ENCODE results near the gene XAB2. TPM values are rescaled to one million over a fixed set of nuclear protein-coding genes. Genes with fewer than 3 reads are reported as not detected.

The XAB2 gene
- total and polyA plus RNA-seq, 10 donors: 31.8 to 52.2 (median 42.7) TPM

DNA sequence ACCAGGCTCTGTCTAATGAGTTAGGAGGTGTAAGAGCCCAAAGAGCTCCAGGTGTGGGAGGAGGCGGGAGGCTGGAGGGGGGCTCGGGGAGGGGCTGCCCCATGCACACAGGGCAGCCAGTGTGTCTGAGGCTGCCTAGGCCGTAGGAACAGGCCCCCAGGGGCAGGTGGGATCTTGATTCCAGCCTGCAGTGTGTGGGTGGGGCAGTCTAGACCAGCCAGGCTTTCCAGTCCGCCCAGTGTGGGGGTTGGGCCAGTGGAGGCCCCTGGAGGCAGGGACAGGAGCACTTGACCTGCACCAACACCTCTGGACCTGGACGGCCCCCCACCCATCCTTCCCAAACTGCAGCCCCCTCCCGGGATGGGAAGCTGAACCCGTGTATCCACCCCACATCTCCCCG is 39.1 kb downstream of the XAB2 start:
- Histone ChIP-seq H3K4me1 (peaks cover 0 to 3% (median under 1%) of the 10 kb centered on the region in 6 donors), H3K27me3 (replicated peaks in 1 of 7) (peaks cover 0 to 68% (median 9%) of the 10 kb centered on the region in 7 donors), H3K9me3 (no peaks in the 10 kb centered on the region), H3K4me3 (no peak overlapping the region), H3K27ac (no peak overlapping the region), H3K36me3 (no peaks in the 10 kb centered on the region)
- TF ChIP-seq, protein P1, sequence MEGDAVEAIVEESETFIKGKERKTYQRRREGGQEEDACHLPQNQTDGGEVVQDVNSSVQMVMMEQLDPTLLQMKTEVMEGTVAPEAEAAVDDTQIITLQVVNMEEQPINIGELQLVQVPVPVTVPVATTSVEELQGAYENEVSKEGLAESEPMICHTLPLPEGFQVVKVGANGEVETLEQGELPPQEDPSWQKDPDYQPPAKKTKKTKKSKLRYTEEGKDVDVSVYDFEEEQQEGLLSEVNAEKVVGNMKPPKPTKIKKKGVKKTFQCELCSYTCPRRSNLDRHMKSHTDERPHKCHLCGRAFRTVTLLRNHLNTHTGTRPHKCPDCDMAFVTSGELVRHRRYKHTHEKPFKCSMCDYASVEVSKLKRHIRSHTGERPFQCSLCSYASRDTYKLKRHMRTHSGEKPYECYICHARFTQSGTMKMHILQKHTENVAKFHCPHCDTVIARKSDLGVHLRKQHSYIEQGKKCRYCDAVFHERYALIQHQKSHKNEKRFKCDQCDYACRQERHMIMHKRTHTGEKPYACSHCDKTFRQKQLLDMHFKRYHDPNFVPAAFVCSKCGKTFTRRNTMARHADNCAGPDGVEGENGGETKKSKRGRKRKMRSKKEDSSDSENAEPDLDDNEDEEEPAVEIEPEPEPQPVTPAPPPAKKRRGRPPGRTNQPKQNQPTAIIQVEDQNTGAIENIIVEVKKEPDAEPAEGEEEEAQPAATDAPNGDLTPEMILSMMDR (IDR thresholded peaks at IDR 0.05 in 8 of 11, conservative IDR thresholded peaks at IDR 0.05 in 3 of 11): no peak
- TF ChIP-seq POLR2AphosphoS5 (IDR thresholded peaks at IDR 0.05) (no peak), POLR2A (IDR thresholded peaks at IDR 0.05) (no peak)
- intact Hi-C loops (cut with DNase I; ENCODE audit: low total_unique reads): no loop called here
- WGBS, 5 donors: 61 to 74% (median 68%) methylated on average over 3 to 8 of the region's 8 CpGs
- no peak for DNase-seq

GRCh38 chr19:7589822-7590221 is 39.5 kb downstream of the XAB2 start:
- no peaks in the 10 kb centered on the region for H3K4me1 ChIP-seq
- DNase-seq: no peak
- H3K36me3 ChIP-seq: no peaks in the 10 kb centered on the region
- no peak for TF ChIP-seq POLR2A (IDR thresholded peaks at IDR 0.05)
- TF ChIP-seq, protein P1 (IDR thresholded peaks at IDR 0.05 in 8 of 11, conservative IDR thresholded peaks at IDR 0.05 in 3 of 11): no peak
- no peak for TF ChIP-seq POLR2AphosphoS5 (IDR thresholded peaks at IDR 0.05)
- intact Hi-C loops (cut with DNase I; ENCODE audit: low total_unique reads): no loop called here
- no peaks in the 10 kb centered on the region for H3K9me3 ChIP-seq
- H3K4me3 ChIP-seq: no peak overlapping the region
- peaks cover 0 to 64% (median 7%) of the 10 kb centered on the region in 7 donors for H3K27me3 ChIP-seq (replicated peaks in 1 of 7)
- no peak overlapping the region for H3K27ac ChIP-seq
- 79 to 96% (median 87%) methylated on average over 5 to 7 of the region's 7 CpGs for WGBS, 5 donors

GRCh38 chr19:7582446-7582845 is 46.9 kb downstream of the XAB2 start:
- intact Hi-C loops (cut with DNase I; ENCODE audit: low total_unique reads): no loop called here
- no peak for DNase-seq
- H3K27ac ChIP-seq: no peak overlapping the region
- TF ChIP-seq POLR2A (IDR thresholded peaks at IDR 0.05): no peak
- TF ChIP-seq POLR2AphosphoS5 (IDR thresholded peaks at IDR 0.05): no peak
- TF ChIP-seq, protein P1 (IDR thresholded peaks at IDR 0.05 in 8 of 11, conservative IDR thresholded peaks at IDR 0.05 in 3 of 11): no peak
- peaks cover 0 to 6% (median 0%) of the 10 kb centered on the region in 7 donors for H3K27me3 ChIP-seq (replicated peaks in 1 of 7)
- H3K4me3 ChIP-seq: no peak overlapping the region
- no peaks in the 10 kb centered on the region for H3K4me1 ChIP-seq
- H3K36me3 ChIP-seq: no peaks in the 10 kb centered on the region
- WGBS, 5 donors: 61 to 76% (median 70%) methylated on average over 11 of the region's 11 CpGs
- H3K9me3 ChIP-seq: no peaks in the 10 kb centered on the region

DNA sequence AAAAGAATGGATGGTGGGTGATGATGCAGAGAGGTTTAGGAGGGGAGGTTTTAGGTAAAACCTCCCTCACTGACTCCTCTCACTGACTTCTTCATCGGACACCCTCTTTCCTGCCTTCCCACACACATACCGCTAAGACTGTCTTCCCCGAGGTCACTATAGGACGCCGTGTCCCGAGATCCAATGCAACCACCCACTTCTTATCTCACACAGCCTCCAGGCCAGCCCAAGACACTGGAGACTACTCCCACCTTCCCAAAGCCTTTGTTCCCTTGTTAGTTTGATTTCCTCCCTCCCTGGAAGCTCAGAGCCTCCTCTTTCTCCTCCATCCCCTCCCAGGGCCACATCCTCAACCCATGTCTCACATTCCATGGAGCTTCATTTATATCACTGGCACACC is 50.2 kb downstream of the XAB2 start:
- no peak overlapping the region for H3K4me3 ChIP-seq
- 69 to 79% (median 75%) methylated on average over 6 of the region's 6 CpGs for WGBS, 5 donors
- H3K36me3 ChIP-seq: no peaks in the 10 kb centered on the region
- TF ChIP-seq, protein P1 (IDR thresholded peaks at IDR 0.05 in 8 of 11, conservative IDR thresholded peaks at IDR 0.05 in 3 of 11): no peak
- TF ChIP-seq POLR2AphosphoS5 (IDR thresholded peaks at IDR 0.05): no peak
- no peak for TF ChIP-seq POLR2A (IDR thresholded peaks at IDR 0.05)
- no peaks in the 10 kb centered on the region for H3K4me1 ChIP-seq
- H3K27ac ChIP-seq: no peak overlapping the region
- peaks cover 0 to 6% (median 0%) of the 10 kb centered on the region in 7 donors for H3K27me3 ChIP-seq (replicated peaks in 1 of 7)
- no peak for DNase-seq
- H3K9me3 ChIP-seq: no peaks in the 10 kb centered on the region
- intact Hi-C loops (cut with DNase I; ENCODE audit: low total_unique reads): no loop called here
